Iris pigment epithelial cell (primary cell): ENCODE data around the gene UBE2D2.

ENCODE experiments used
- DNase-seq: peaks from one replicate; pipeline ENCODE4 v3.0.0-alpha.2; 2011; ENCODE audit warnings: low read depth

Gene UBE2D2

DNA sequence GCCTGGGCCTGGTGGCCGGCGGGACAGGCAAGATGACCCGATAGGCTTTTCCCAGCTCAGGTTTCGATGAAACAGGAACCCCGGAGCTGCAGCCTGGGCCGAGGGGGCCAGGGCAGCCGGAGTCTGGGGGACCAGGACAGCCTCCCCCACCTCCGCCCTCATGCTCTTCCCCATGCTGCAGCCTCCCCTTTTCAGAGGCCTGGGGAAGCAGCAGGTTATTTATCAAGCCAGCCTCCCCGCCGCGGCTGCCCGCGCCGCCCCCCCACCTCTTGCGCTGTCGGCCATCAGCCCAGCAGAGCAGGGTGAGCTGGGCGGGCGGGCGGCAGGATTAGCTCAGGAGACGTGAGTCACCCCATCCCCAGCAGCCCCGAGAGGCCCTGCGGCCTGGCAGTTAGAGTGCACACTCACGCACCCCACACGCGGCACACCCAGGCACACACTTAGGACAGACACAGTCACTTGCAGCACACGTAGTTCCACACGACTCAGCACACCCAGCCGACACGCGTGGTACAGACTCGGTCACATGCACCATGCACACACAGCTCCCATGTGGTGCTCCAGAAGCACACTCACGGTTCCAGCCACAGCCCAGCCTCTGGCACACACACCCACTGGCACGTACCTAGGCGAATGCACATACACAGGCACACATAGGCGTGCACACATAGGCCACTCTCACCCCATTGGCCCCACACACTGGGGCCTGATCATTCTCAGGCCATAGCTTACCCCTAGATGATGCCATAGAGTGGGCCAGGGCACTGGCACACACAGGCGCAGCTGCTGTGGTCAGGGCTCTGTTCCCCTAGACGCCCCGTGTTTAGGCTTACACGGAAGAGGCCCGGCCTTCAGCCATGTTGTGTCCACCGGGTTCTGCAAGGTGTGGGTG, 100.0 kb downstream of the UBE2D2 start:
- DNase-seq: peak; percentile 97

DNA sequence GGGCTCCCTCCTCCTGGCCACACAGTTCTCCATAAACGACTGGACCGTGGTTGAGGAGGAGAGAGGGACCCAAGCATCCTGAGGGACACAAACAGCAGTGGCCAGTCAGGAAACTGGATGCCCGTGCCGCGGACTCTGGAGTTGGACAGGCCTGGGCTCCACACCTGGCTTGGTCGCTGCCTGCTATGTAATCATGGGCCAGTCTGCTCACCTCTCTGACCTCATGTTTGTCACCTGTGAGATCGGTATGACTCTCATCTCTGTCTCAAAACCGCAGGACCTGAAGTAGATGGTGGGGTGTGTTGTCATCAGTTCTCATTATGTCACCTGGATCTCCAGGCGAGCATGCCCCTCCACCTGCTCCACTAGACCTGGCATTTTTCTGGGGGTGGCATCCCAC, 101.5 kb downstream of the UBE2D2 start:
- no peak for DNase-seq

DNA sequence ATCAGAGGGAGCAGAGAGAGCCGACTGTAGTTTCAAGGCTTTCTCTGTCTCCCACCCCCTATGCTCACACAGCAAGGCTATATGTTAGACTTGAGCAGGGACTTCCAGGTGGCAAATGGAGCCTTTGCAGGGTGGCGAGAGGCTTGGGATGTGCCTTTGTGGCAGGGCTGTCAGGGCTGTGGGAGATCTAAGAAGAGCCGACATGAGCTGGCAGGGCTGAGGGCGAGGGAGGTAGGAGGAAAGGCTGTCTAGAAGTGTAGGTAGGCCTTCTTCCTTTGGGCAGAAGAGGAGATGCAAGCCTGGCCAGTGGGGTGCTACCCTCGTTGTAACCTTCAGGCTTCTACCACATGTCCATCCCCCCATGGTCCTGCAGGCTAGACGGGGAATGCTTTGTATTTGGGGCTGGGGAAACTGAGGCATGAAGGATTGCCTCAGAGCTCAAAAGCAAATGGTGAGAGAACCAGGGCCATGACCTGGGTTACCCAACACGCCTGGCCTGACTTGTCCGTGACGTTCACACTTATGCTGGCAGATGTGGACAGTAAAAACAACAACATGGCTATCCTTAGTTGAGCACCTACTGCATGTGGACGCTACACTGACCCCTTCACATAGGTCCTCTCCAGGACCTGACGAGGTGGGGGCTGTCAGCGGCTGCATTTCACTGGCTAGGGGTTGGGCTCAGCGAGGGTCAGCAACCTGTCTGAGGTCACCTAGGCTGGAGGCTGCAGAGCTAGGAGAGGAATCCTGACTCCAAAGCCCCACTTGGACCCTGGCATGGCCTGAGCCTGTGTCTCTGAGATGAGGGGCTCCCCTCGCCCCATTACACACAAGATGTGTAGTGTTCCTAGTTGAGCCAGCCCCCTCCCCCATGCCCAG, 102.3 kb downstream of the UBE2D2 start:
- no peak for DNase-seq

DNA sequence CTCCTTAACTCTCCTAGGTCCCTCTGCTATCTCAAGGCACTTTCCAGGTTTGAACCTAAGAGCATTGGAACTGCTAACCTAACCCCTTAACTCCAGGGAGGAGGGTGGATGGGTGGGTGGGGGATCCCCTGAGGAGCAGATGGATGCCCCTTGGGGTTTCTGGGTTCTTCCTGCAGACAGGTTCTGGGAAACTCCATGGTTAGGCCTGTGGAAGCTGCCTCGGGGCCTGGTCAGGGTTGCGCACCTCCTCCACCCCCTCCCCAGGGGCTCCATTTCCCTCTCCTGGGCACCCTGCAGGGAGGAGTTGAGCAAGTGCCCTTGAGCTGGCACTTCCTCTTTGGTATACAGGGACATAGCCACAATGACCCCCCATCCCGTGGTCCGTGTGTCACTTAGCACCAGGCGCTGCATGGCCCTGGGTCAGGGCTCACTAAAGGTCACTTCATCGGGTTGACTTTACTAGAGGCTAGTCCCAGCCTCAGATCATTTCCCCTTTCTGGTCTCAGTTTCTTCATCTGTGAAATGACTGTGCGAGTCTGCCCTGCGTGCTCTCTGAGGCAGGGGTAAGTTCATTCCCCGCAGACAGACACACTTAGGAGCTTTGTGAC, 103.1 kb downstream of the UBE2D2 start:
- DNase-seq: no peak

DNA sequence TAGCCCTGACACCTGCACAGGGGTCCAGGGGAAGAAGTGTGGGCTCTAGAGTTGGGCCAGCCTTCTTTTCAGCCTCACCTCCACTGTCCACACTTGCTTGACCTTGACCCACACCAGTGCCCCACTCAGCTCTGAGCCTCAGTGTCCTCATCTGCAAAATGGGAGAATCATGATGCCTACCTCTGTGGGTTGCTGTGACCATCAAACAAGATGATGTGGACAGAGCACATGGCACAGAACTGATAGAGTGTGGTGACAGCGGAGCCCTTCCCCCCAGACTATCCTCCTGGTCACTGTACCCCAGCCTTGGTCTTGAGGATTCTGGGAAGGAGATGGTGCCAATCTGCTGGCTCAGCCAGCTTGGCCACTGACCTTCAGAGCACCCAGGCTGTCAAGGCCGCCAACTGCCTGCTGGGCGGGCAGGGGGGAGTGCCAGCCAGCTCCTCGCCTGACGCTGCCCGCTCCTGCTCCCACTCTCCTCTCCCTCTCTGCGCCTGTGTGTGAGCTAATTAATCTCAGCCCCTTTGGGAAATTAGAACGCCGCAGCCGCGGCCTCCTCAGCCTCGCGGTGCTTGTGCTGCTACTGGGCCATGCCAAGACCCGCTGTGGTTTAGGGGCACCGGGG, 103.7 kb downstream of the UBE2D2 start:
- DNase-seq: no peak

DNA sequence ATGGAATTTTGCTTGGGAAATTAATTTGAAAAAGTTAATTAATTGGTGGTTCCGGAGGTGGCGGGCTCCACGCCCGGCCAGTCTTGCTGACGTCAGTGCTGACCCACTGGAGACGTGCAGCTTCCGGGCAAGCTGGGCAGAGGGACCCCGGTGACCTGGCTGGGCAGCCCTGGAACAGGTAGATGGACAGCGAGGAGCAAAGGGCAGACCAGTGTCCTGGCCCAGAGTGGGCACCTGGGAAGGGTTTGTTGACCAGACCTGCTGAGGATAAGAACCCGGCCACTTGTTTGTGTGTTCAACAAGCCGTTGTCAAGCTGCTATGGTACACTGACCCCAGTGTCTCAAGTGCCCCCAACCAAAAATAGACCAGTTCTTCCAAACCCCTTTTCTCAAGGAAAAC, 104.5 kb downstream of the UBE2D2 start:
- DNase-seq: no peak

DNA sequence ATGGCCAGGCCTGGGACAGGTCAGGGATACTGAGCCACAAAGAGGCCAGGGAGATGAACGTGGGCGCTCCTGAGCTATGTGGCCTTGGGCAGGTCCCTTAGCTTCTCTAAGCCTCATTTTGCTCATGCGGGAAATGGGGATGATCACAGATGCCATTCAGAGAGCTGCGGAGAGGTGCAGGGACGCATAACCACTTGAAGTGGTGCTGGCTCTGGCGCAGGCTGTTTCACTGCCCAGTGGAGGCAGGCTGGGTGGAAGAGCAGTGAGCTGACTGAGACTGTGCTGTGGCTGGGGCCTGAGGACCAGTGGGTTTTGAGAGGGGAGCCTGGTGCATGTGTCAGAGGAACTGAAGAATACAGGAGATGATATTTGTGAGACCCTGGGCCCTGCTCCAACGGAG, 105.4 kb downstream of the UBE2D2 start:
- DNase-seq: no peak

DNA sequence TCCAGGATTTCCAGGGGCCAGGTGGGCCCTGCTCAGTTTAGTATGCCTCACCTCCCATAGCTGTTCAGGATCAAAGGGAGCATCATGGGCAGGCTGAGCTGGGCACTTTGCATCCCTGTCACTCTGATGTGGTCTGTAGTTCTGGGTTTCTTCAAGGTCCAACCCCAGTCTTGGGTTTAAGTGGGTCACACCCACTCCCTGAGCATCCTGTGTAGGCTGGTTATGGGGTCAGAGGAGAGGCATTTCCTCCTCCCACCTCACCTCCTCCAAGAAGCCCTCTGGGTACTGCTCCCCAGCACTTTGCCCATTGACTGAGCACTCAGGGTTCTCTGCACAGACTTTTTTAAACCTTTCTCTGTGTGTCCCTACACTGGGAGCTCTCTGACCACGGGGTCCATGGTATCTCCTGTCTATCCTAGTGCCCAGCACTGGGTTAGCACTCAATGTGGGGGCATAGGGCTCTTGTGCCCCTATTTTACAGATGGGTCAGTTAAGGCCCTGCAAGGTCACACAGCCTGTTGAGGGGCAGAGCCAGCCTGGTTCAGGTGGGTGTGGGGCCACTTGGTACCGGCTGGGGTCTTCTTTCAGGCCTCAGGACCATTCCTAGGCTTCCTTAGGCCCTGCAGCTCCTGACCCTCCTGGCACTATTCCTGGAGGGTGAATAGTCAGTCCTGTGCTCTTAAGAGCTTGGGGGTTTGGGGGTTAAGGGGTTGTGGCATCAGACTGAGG, 106.0 kb downstream of the UBE2D2 start:
- no peak for DNase-seq

DNA sequence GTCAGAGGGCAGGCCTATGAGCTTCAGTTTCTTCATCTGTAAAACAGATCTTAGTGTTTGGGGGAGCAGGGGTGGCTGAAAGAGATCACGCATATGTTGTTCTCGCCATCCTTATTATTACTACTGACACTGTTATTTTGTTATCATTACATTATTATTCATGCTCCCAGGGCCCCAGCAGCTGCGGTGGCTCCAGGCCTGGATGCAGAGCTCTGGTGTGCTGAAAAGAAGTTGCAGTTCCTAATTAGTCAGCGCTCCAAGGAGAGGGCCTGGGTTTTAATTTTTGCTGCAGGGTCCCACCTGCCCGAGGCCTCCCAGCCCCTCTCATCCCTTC, 106.6 kb downstream of the UBE2D2 start:
- no peak for DNase-seq

DNA sequence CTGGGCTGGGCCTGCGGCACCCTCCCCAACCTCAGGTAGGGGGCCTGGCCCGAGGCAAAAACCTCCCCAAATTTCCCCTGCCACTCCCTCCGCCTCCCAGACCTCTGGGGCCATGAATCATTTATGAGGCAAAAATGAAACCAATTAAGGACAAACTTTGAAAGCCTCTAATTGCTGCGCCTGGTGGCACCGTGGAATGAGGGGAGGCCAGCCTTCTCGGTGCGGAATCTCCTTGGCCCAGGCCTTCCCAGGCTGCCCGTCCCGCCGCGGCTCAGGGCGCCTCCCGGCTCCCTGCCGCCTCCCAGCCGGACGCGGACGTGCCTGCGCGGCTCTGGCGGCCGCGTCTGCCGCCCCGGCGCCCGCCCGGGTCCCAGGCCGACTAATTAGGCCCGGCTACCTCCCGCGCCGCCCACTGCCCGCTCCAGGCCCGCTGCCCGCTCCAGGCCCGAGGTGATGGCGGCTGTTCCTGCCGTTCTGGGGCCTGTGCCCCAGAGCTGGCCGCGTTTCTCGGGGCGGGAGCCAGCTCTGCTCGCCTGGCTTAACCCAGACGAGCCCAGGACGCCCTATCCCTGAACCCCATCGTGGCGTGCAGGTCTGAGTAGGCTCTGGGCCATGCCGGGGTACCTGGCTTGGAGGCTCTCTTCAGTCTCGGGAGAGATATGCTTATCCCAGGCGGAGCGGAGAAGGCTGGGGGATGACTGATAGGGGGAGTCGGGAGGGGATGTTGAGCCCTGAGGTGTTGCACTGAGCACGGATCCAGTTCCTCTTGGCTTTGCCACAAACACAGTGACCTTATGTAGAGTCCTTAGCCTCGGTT, 107.1 kb downstream of the UBE2D2 start:
- no peak for DNase-seq

DNA sequence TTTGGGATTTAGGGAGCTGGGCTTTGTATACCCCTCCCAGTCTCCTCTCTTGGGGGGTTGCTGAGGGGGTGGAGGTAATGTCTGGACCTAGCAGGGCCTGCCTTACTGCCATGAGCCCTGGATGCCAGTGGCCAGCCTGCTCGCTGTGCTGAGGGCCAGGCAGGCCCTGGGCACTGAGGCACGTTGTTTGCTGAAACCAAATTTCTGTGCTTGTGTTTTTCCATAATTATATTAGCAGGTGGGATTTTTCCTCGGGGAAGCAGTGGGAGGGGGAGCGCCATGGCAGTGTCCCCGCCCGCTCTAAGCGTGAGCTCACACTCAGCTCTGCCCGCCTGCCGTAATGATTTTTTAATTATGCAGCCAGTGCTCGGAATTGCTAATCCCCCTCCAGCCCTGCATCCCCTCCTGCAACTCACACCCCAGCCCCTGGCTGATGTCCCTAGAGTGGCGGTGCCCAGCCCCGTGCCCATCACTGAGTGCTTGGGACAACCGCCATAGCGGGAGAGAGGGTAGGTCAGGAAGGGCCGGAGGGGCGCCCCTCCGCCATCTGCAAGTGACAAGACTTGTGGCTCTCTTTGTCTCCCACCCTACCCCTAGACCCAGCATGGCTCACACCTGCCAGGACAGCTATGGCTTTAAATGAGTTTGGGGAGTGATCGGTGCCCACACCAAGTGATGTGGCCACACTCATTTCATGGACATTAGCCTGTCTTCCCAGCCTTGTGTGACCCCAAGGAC, 108.0 kb downstream of the UBE2D2 start:
- no peak for DNase-seq

DNA sequence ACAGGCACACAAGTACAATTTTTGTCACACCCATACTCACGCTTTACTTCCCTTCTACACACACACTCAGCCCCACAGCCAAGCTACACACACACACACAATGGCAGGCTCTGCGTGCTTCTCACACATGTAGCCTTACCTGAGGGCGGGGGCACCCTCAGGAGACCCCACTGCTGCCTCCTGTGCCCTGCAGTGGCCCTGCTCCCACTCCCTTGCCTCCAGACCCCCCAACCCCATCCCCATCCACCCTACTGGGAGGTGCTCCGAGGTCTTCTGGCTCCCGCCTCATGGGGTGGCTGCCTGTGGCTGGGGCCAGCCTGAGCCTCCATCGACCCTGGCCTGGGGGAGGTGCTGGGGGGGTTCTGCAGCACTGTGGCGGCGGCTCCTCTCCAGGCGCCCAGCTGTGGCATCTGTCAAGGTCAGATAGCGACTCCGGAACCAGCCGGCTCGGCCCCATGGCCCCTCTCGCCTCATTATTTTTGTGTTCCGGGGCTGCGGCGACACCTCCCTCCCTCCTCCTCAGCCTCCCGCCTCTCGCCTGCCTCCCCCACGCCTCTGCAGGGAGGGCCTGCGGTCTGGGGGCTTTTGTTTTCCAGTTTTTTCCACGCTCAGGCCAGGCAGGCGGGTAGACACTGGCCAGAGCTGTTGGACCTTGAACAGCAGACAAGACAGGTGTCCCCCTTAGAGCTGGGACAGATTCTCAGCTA, 108.7 kb downstream of the UBE2D2 start:
- DNase-seq: no peak

DNA sequence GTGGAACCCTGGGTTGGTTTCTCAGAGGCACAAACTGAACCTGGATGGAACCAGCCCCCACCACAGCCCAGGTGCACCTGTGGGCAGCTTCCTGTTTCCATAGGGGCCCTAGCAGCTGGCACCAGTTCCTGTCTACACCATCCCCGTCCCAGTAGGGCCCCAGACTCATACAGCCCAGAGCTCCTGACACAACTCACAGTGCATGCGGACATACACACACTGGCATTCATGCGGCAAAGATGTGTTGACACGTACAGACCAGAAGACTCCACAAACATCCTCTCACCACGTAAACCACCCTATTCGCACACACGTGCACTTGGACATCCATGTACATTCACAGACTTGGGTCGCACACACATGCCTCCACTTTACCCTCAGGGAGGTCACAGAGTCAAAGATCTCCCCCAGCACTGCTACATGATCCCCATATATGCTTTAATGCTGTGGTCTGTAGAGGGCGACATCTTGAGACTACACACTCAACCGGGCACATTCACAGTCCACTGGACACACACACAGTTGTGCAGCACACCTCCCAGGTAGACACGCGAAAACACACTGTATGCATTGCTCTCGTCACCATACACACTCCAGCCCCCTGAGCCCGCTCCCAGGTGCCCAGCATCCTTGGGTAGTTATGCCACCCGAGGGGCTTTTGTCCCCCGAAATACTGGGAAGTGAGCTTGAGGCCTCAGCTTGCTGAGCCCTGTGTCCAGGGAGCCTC, 109.4 kb downstream of the UBE2D2 start:
- no peak for DNase-seq

DNA sequence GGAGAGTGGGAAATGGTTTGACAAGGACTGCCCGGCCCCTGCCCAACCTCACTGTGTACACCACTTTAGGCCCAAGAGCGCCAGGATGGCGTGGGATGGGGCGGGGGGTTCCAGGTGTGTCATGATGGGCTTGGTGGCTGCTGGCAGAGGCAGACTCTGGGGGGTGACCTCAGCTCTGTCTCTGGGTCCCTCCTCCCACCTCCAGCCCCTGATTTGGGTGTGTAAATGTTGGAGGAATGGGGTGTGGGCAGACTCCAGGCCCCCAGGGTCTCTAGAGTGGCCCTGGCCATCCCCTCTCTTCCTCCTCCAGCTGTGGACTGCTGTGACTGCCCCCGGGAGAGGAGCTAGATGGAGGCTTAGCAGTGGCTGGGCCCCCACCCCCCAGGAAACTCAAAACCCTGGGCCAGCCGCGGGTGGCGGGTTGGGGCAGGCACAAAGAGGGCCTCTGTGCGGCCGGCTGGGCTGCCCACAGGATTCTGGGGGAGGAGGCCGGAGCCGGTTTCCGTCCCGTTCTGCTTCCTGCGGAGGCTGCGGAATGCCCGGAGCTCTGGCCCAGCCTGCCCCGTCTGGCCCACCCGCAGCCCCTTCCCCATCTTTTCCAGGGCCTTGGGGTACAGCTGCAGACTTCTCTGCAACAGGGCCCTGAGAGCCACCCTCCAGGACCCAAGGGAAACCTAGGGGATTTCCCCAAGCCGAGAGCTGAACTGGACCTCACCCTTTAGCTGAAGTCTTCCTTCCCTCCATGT, 110.1 kb downstream of the UBE2D2 start:
- no peak for DNase-seq

DNA sequence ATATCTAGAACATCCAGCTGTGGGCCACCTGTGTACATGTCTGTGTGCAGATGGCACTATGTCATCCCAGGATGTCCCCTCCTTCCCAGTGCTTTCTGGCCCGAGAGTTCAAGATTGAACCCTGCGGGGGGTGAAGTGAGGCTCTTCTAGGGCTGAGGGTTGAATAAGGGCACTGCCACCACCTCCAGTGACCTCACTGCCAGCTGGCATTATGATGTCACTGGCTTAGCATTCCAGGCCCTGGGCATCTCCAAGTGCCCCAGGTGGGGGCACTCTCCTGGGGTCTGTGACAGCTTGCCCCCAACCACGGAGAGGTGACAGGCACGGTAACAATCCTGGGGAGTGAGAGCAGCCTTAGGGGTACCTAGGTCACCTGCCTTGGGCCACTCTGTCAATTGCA, 114.1 kb downstream of the UBE2D2 start:
- DNase-seq: no peak

DNA sequence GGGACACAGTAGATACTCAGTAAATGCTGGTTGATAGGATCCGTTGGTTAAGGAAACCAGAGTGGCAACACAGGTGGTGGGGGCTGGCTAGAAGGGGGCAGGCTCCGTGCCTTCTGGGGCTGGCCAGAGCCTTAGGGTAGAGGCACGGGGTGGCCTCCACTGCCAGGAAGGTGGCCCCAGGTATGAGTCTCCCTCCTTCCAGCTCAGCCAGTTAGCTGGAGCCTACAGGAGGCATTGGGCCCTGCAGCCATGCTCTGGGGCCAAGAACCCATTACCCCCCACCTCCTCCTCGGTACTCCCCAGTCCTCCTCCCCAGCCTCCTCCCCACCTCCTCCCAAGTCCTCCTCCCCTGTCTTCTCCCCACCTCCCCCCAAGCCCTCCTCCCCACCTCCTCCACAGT, 114.7 kb downstream of the UBE2D2 start:
- DNase-seq: no peak

DNA sequence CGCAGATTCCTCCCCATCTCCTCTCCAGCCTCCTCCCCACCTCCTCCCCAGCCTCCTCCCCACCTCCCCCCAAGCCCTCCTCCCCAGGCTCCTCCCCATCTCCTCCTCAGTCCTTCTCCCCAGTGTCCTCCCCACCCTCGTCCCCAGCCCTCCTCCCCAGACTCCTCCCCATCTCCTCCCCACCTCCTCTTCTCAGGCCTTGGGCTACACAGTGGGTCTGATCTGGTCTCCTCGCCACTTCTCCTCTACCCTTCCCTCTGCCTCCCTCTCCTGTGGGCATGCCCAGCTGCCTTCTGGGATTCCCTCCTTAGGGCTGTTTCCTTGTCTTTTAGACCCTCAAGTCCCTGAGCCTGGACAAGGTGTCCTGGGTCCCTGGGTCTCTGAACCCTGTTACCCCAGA, 115.3 kb downstream of the UBE2D2 start:
- no peak for DNase-seq
